Hematopoietic multipotent progenitor cell treated with erythropoietin and hydrocortisone succinate and interleukin-3 and kit ligand, for 4 days (in vitro differentiated cells): ENCODE measurements around the gene ZBTB38.
A peak's percentile ranks its signal among the peaks of the same experiment; 100 is the strongest.

Source experiments
- DNase-seq: peaks from one replicate; pipeline ENCODE4 v3.0.0-alpha.2; 2015

Gene ZBTB38

GRCh38 chr3:141388823-141389621, 20.7 kb downstream of the ZBTB38 start:
- no peak for DNase-seq

DNA sequence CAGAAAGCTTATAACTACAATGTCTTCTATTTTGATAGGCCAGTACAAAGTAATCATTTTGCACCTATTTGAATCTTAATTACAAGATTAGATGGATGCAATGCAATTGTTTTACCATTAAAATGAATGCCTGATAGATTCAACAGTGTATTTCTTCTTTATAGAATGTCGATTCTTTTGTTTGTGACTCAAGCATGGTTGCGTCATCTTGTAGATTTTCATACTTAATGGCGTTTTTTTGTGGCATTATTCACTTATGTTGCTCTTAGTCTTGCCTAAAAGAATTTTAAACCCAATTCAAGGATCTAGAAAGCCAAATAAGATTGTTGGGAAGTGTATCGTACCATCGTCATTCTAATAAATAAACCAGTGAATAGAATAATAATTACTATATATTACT, 21.4 kb downstream of the ZBTB38 start:
- no peak for DNase-seq

DNA sequence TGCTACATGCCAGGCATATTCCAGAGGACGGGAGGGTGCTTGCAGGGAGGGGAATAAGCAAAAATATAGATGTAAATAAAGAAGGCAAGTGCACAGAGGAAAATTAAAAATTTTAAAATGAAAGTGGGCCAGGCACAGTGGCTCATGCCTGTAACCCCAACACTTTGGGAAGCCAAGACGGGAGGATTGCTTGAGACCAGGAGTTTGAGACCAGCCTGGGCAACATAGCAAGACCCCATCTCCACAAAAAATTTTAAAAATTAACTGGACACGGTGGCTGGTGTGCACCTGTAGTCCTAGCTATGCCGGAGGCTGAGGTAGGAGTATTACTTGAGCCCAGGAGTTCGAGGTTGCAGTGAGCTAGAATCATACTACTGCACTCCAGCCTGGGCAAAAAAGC, 22.4 kb downstream of the ZBTB38 start:
- DNase-seq = no peak

DNA sequence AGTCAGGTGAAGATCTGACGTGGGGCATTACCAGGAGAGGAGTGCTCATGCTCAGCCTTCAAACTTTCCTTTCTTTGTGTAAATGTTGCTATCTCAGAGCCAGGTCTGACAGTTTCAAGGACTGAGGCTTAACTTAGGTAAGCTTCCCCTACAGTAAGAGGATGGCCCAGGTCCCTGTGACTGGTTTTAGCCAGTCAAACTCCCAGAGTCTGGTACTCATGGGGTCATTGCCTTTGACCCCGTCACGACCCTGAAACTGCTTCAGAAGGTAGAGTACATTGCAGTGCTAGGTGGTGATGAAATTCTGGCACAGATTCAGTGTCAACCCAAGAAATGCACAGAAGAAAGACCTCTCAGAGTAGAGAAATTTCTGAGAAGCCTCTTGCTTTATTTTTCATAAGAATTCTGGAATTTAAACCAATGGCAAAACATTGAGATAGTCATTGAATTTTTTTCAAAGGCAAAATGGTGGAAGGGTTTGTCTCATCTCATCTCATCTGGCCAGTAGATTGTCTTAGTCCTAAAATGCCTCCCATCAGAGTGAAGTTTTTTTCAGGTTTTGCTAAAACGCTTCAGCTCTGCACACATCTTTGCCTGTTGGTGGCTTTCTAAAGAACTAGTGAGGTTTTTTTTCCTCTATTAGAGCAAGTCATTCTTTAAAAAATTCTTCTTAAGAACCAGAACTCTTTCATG, 23.1 kb downstream of the ZBTB38 start:
- DNase-seq = no peak

- no peak for DNase-seq
Measured at GRCh38 chr3:141391991-141392316, 23.6 kb downstream of the ZBTB38 start.

GRCh38 chr3:141392416-141392815, 24.1 kb downstream of the ZBTB38 start:
- DNase-seq = no peak

DNA sequence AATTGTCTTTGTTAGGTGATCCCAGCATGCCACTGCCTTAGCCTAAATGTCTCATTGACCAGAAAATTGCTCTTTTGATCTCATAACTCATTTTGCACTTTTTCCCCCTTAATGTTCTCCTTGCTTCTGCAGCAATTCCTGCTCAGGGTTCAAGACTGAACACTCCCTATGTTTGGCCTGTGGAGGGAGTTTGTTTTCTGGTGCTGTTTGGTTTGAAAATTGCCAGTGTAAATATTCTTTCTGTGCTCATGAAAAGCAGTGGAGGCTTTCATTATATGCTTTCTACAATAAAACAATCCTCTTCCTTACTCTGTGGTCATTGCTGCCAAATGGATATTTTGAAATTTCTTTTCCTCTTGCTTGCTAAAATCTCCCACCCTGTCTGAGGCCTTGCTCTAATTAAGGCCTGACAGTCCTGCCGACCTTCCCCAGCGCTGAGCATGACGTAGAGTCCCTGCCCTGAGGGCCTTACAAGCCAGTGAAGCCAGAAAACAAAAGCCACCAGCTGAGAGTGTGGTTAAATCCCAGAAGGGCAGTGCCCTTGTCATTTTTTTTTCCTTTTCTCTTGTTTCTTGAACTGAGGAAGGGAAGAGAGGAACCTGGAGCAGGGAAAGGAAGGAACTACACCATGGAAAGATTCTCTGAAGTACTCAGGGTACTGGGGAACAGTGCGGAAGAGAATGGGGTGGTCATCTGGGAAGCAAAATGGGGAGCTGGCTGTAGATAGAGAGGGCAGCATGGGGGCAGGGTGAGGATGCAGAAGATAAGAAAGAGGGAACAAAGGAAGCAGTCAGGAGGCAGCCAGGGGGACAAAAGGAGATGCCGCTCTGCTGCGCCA, 24.8 kb downstream of the ZBTB38 start:
- DNase-seq = no peak

DNA sequence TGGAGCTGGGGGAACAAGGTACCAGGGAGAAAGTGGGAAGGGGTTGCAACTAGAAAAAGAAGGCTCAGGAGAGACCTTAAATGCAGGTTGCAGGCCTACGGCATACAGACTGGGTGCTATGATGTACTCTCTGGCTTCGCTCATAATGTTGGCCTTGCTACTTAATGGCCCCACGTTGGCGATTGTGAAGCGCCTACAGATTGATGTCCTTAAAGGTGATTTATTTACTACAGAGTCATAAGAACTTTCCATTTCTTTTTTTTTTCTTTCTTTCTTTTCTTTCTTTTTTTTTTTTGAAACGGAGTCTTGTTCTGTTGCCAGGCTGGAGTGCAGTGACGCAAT, 25.4 kb downstream of the ZBTB38 start:
- no peak for DNase-seq

DNA sequence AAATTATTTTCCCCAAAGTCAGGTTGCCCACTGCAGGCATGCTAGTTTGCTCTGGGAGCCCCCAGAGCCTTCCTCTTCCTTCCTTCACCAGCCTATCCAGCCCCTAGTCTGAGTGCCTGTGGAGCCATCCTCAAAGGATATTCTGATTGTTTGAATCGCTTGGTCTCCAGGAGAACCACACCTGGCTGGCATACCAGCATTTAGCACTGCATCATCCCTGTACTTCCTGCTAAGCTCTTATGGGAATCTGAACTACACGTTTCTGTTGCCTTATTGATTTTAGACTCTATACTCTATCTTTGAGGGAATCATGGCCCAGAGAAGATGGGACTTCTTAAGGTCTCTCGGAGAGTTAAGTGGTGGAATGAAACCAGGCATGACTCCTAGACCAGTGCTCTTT, 26.3 kb downstream of the ZBTB38 start:
- no peak for DNase-seq

DNA sequence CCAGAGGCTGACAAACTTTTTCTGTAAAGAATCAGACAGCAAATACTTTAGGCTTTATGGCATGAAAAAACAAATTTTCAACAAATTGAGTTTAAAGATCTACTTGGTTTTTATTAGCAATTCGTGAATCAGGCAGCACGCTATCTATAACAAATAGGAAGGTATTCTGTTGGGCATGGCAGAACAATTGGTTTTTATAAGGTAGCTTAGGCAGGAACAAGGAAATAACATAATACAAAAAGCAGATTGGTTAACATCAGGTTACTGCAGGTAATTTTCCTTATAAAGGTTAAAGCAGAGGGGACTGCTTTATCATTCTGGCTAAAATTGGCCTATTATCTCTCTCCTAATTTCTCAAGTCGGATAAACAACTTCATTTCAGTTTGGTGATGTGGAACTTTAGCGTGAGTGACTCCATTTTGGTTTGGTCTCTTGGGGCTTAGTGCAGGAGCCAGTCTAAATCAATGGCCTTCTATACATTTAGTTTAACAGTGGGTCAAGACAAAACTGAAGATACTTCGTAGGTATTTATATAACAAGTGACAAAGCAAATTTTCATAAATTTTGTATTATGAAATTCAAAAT, 26.8 kb downstream of the ZBTB38 start:
- DNase-seq = no peak

- DNase-seq = no peak
Measured at GRCh38 chr3:141397996-141398395, 29.7 kb downstream of the ZBTB38 start.

DNA sequence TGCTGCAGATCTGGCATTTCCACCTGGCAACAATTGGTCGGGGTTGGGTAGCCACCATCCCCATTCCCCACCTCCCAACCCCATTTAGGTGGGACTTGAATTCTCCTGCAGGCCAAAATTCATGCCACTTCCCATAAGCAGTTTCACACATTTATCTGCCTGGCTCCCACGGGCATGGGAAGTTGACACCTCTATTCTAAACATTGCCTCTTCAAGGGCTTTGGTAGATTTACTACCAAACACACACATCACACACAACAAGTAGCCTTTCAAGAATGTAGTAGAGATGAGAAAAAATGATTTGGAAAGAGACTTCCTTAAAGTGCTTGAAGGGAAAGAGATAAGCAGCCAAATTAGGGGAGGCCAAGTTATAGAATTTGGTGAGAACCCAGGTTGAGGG, 30.9 kb downstream of the ZBTB38 start:
- DNase-seq = peak; percentile 26

DNA sequence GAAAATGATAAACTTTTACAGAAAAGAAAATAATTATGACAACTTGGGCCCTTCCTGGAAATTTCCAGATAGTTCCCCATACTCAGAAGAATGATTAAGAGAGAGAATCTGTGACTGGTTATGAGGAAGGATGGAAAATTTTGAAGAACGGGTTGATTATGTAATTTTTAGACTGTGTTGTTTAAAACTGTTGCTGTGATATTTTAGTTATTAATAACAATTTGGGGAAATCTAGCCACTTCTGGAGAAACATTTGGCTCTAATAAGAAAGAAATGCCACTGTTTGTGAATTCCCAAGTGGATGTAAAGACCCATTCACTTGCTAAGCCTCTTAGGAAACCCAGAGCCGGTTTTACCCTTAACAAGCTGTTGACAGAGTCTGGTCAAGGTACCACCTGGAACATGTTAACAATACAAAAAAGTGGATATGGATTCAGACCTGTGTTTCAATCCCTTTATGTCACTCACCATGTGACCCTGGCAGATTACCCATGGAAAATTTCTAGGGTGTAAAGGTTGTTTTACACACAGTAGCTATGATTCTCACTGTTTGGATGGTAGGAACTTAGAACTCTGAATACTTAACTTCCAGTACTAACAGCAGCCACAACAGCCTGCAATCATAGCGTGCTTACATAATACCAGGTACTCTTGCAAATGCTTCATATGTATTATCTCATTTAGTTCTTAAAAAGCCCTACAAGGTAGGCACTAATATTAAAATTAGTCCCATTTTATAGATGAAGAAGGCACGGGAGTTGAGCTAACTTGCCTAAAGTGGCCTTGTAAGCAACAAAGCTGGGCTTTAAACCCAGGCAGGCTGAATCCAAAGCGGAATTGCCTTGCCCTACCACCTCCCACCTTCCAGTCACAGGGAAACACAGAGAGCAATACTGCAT, 32.0 kb downstream of the ZBTB38 start:
- no peak for DNase-seq

GRCh38 chr3:141401095-141401494, 32.8 kb downstream of the ZBTB38 start:
- no peak for DNase-seq

- DNase-seq = peak; percentile 68
Measured at GRCh38 chr3:141401573-141402475, 33.5 kb downstream of the ZBTB38 start.

DNA sequence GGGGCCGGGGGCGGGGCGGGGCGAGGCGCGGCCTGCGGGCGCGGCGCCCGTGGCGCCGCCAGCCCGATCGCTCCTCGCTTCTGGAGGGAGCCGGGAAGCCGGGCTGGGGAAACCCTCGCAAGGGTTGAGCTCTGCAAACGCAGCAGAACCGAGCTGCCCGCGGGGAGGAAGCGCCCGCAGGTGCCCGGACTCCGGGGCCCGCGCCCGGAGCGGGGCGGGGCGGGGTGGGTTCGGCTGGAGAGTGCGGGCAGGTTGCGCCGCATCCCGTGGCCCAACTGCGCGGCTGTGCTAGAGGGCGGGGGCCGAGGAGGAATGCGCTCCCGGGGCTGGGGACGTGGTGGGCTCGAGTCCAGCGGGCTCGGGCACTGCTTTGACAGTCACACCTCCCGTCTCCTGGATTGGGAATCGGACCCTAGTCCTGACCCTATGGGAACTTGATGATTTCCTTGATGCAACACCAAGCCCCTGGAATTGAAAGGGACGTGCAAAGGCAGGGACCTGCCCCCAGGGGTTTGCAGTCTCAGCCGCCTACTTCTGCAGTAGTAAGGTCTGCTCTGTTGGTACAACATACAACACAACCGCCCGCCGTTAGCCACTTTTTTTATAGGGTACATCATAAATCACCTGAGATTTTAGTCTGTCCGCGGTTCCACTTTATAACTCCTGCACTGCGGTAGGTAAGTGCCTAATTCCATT, 34.3 kb downstream of the ZBTB38 start:
- DNase-seq = peak; percentile 73

DNA sequence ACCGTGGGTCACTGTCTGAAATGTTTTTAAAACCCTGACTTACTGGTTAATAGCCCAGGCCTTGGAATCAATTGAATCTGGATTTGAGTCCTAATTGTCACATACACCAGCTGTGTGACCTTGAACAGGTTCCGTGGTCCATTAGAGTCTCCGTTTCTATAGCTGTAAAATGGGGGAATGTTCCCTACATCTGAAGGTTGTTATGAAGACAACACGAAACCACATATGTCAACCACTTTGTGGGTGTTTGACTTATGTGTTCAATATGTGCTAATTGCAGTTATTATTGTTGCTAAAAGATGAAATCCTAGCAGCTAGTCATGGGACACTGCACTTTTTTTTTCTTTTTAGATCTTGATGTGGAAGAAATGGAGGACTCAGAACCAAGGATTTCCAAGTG, 35.3 kb downstream of the ZBTB38 start:
- no peak for DNase-seq

DNA sequence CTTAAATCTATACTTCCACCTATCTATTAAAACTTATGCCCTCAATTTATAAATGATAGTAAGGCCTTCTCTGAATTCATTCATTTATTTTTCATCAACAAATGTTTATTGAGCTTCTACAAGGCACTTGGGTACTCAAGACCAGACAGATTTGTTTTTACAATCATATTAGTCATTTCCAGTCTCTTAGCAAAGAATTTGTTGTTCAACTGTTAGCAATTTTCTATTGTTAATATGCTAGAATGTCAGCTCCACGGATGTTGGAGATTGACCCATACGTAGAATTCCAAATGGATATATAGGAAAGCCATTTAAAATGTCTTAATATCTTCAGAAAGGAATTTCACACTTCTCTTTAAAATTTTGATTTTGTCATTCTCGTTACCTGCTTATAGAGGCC, 36.7 kb downstream of the ZBTB38 start:
- DNase-seq = no peak

GRCh38 chr3:141405591-141405990, 37.3 kb downstream of the ZBTB38 start:
- DNase-seq = no peak

- DNase-seq = no peak
Measured at GRCh38 chr3:141406265-141406664, 38.0 kb downstream of the ZBTB38 start.

DNA sequence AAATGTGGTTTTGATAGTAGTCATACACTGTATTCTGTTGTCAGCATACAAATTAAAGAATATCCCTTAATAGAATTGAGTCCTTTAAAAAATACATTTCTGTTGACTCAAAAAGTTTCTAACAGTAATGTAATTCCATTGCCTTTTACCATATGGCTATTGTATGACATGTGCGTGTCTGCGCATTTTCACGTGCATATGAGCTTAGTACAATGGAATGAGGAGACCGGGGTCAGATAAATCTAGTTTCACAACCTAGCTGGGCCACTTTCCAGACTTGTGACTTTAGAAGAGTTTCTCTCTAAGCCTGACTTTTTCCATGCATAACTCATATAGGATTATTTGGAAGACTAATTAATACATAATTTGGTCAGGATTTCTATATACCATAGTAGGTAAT, 38.7 kb downstream of the ZBTB38 start:
- no peak for DNase-seq
